ENCODE results near the gene CCDC159. TPM values are rescaled to one million over a fixed set of nuclear protein-coding genes. Genes with fewer than 3 reads are reported as not detected.

The CCDC159 gene
- total RNA-seq, 1 experiment from 2014 or later: 7.3 TPM

Other genes with a start within 250 kb of the CCDC159 start
- 120 and 143 TPM in 2 replicates for gene SPC24, start 190.7 kb upstream of the CCDC159 start, total RNA-seq (2014; rRNA removed; shearing (Covaris generic))
- gene KANK2, start 149.0 kb upstream of the CCDC159 start, total RNA-seq (2014; rRNA removed; shearing (Covaris generic)): 278 and 472 TPM in 2 replicates
- 0.61 TPM in 1 of 2 replicates, not detected in the other for gene ANGPTL8, start 106.9 kb upstream of the CCDC159 start, total RNA-seq (2014; rRNA removed; shearing (Covaris generic))
- 2.0 and 7.9 TPM in 2 replicates for gene DOCK6, start 84.0 kb upstream of the CCDC159 start, total RNA-seq (2014; rRNA removed; shearing (Covaris generic))
- gene TSPAN16, start 50.4 kb upstream of the CCDC159 start, total RNA-seq (2014; rRNA removed; shearing (Covaris generic)): 0.50 TPM in 1 of 2 replicates, not detected in the other
- 0.38 and 1.4 TPM in 2 replicates for gene RAB3D, start 6.9 kb upstream of the CCDC159 start, total RNA-seq (2014; rRNA removed; shearing (Covaris generic))
- gene TMEM205, start 251 bp upstream of the CCDC159 start, total RNA-seq (2014; rRNA removed; shearing (Covaris generic)): 113 and 138 TPM in 2 replicates
- gene PLPPR2, start 8.9 kb downstream of the CCDC159 start, total RNA-seq (2014; rRNA removed; shearing (Covaris generic)): 22.3 and 22.5 TPM in 2 replicates
- 0.38 and 0.79 TPM in 2 replicates for gene SWSAP1, start 28.1 kb downstream of the CCDC159 start, total RNA-seq (2014; rRNA removed; shearing (Covaris generic))
- 2.6 and 4.5 TPM in 2 replicates for gene EPOR, start 37.8 kb downstream of the CCDC159 start, total RNA-seq (2014; rRNA removed; shearing (Covaris generic))
- 0.22 TPM in 1 of 2 replicates, not detected in the other for gene RGL3, start 72.8 kb downstream of the CCDC159 start, total RNA-seq (2014; rRNA removed; shearing (Covaris generic))
- 0.24 TPM in 1 of 2 replicates, not detected in the other for gene ODAD3, start 88.6 kb downstream of the CCDC159 start, total RNA-seq (2014; rRNA removed; shearing (Covaris generic))
- 91.2 and 110 TPM in 2 replicates for gene PRKCSH, start 89.1 kb downstream of the CCDC159 start, total RNA-seq (2014; rRNA removed; shearing (Covaris generic))
- gene ELAVL3, start 134.5 kb downstream of the CCDC159 start, total RNA-seq (2014; rRNA removed; shearing (Covaris generic)): 1.3 TPM in 1 of 2 replicates, not detected in the other
- gene ZNF653, start 159.3 kb downstream of the CCDC159 start, total RNA-seq (2014; rRNA removed; shearing (Covaris generic)): 2.3 and 4.8 TPM in 2 replicates
- gene ECSIT, start 182.6 kb downstream of the CCDC159 start, total RNA-seq (2014; rRNA removed; shearing (Covaris generic)): 29.5 and 60.6 TPM in 2 replicates
- gene CNN1, start 192.3 kb downstream of the CCDC159 start, total RNA-seq (2014; rRNA removed; shearing (Covaris generic)): 73.5 and 93.9 TPM in 2 replicates
- 52.7 and 61.6 TPM in 2 replicates for gene ELOF1, start 212.7 kb downstream of the CCDC159 start, total RNA-seq (2014; rRNA removed; shearing (Covaris generic))
- not detected in 2 replicates for gene ACP5, start 231.1 kb downstream of the CCDC159 start, total RNA-seq (2014; rRNA removed; shearing (Covaris generic))